CD4-positive, alpha-beta T cell treated with Interleukin-4 for 4 hours (primary cell): ENCODE measurements around the gene SLC16A6.
A peak's percentile ranks its signal among the peaks of the same experiment; 100 is the strongest.
"Not testable (repeated sequence)": the region's sequence is repeated elsewhere in the genome, so short reads cannot be mapped to it uniquely, and the experiment has no call there.

Experiments used
- DNase-seq: peaks from one replicate; pipeline ENCODE4 v3.0.0-alpha.2; 2020

SLC16A6 gene

DNA sequence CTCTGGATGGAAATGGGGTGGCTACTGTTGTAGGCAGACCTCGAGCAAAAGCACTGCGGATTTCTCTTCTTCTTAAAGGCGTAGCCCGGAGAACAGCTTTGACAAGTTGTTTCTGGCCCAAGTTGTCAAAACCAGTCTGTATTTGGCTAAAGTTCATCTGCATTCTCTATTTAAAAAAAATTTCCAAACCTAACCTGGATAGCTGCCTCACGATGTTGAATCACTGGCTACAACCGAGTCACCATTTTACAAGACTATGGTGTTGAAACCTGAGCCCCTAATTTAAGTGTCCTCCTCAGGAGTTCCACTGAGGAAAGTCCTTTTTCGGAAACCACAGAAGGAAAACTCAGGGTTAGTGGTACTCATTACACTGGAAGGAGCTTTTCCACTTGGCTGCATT lies 1.5 kb downstream of the SLC16A6 start:
- no peak for DNase-seq

DNA sequence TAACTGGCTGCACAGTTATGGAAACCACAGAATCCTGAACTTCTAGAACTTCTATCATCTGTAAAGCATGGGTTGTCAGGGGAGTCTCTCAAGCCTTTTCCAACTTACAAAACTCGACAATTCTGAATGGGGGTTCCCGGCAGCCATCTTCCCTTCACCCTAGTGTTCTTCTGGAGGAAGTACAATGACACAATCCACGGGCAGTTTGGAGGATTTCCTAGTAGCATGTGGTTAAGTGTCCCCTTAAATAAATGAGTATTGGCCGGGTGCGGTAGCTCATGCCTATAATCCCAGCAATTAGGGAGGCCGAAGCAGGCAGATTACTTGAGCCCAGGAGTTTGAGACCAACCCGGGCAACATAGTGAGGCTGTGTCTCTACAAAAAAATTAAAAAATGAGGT lies 2.1 kb downstream of the SLC16A6 start:
- peak; percentile 34 for DNase-seq

DNA sequence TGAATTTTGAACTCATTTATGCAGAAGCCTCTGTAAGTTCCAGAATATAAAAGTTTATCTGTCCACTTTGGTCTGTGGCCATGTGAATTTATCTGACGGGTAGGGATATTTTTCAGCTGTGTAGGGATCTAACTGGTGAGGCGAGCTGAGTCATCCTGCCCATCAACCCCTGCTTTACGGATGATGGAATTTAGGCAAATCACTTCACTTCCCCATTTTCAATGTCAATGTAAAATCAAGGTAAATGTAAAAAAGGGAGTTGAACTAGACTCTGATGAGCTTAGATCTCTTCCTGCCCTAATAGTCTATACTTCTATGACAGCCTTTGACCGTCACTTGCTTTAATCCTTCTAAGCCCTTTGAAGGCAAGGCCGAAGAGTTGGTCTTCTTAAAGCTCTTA lies 2.6 kb downstream of the SLC16A6 start:
- DNase-seq, result peak; percentile 17

DNA sequence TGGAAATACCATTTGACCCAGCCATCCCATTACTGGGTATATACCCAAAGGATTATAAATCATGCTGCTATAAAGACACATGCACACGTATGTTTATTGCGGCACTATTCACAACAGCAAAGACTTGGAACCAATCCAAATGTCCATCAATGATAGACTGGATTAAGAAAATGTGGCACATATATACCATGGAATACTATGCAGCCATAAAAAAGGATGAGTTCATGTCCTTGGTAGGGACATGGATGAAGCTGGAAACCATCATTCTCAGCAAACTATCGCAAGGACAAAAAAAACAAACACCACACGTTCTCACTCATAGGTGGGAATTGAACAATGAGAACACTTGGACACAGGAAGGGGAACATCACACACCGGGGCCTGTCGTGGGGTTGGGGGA lies 9.0 kb downstream of the SLC16A6 start:
- not testable (repeated sequence) for DNase-seq

DNA sequence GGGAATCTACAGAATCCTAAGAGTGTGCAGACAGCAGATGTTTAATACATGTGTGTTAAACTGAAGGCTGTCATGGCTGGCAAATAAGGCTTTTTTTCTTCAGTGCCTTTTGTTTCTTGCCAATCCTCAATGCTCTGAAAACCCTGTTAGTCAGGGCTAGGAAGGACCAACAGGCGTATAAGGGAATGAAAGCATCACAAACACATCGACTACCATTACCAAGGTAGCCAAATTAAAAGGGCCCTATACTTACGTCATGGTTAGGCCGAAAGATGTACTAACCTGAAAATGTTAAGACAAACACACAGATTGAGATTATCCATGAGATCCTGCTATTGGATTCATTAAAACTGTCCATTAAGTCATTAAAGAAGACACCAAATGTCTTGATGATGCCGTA lies 13.1 kb downstream of the SLC16A6 start:
- no peak for DNase-seq

DNA sequence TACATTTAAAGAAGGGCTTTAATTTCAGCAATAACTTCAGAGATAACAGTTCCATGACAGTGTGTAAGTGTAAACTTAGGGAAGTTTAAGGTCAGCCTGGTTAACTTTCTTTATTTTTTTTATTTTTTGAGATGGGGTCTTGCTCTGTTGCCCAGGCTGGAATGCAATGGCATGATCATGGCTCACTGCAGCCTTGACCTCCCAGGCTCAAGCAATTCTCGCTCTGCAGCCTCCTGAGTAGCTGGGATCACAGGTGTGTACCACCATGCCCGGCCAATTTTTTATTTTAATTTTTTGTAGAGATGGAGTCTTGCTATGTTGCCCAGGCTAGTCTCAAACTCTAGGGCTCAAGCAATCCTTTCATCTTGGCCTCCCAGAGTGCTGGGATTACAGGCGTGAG lies 14.6 kb downstream of the SLC16A6 start:
- DNase-seq, result not testable (repeated sequence)

DNA sequence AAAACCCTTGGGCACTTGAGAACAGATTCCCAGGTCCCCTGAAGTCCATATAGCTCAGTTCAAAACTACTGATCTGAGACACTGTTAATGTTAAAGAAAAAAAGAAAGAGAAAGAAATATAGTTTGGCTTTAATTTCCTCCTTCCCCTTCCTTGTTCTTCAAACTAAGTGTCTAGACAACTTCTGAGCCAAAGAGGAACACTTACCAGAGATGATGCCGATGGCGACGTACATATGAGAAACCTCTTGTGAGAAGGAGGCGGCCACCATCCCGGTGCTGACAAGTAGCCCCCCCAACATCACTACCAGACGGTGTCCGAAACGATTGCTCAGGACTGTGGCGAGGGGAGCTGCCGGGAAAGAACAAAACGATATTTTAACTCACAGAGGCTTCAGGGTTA lies 17.2 kb downstream of the SLC16A6 start:
- no peak for DNase-seq

DNA sequence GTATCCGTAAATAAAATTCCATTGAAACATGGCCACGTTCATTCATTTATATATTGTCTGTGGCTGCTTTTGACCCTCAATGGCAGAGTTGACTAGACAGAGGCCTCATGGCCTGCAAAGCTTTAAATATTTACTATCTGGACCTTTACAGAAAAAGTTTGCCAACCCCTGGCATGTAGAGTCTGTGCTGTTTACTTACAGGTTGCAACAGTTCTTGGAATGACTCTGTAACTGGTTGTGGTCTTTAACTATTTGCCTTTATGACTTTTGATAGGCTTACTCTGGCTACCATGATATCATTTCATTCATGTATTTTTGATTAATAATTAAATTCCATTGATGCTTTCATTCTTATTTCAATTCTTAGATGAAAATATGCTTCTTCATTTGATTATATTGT lies 25.1 kb downstream of the SLC16A6 start:
- DNase-seq, result not testable (repeated sequence)

DNA sequence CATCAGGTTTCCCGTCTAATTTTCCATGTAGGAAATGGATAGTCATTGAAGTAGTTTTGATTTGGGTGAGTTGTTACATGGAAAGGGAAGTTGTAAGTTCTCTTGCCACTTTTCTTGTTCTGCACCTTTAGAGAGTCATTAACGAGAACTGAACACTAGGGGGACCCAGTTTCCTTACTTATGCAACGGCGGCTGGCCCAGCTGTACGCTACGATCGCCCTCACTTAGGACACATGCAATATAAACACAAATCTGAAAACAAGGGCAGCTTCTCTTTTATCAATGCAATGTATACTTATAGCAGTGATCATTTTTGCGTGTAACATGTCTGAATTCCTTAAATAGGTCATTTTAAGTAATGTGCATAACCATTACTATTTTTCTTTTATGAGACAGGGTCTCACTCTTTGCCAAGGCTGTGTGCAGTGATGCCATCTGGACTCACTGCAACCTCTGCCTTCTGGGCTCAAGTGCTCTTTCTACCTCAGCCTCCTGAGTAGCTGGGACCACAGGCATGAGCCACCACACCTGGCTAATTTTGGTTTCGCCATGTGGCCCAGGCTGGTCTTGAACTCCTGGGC lies 27.7 kb downstream of the SLC16A6 start:
- peak; percentile 79 for DNase-seq

DNA sequence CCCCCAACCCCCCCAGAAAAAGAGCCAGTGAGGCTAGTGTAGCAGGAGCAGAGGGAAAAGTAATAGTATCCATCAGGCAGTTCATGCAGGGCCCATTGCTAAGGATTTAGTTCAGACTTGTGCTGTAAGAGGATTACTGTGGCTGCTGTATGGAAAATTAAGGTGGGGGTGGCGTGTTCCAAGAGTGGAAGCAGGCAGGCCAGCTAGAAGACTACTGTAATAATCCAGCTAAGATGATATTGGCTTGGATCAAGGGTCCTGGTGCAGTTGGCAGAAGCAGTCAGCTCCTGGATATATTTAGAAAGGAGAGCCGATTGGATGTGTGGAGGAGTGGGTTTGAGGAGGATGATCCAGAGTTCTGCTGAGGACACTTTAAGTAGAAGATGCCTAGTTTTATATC lies 28.5 kb downstream of the SLC16A6 start:
- DNase-seq, result not testable (repeated sequence)

DNA sequence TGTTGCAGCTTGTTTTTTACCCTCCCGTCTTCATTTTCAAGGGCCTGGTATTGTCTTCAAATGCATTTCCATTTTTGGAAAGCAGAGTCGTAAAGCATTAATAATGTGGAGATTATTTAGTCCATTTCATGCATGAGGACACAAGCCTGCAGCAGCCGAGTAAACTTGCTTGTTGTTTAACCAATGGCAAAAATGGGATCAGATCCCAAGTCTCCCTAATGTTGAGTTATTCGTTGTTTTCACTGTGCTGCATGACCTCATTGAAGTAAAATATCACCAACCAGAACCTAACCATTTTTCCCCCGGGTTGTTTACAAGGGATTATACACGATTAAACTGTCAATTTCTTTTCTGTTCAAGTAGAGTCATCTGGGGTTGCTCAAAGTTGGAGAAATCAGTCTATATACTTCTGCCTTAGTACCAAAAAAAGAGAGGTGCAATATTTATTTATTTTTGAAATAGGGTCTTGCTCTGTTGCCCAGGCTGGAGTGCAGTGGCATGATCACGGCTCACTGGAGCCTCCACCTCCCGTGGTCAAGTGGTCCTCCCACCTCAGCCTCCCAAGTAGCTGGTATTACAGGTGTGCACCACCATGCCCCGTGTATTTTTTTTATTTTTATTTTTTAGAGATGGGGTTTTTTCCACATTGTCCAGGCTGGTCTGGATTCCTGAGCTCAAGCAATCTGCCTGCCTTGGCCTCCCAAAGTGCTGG lies 30.7 kb downstream of the SLC16A6 start:
- no peak for DNase-seq

DNA sequence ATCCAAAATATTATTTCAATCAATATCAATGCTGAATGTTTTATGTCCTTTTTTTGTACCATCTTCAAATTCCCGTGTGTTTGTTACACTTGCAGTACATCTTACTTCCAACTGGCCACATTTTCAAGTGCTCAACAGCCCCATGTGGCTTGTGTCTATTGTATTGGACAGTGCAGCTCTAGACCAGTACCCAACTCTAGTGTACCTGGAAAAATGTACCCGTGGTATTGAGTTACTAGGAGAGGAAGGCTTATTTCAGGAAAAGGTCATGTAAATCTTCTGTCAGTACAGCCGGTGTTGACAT lies 31.3 kb downstream of the SLC16A6 start:
- DNase-seq, result not testable (repeated sequence)

DNA sequence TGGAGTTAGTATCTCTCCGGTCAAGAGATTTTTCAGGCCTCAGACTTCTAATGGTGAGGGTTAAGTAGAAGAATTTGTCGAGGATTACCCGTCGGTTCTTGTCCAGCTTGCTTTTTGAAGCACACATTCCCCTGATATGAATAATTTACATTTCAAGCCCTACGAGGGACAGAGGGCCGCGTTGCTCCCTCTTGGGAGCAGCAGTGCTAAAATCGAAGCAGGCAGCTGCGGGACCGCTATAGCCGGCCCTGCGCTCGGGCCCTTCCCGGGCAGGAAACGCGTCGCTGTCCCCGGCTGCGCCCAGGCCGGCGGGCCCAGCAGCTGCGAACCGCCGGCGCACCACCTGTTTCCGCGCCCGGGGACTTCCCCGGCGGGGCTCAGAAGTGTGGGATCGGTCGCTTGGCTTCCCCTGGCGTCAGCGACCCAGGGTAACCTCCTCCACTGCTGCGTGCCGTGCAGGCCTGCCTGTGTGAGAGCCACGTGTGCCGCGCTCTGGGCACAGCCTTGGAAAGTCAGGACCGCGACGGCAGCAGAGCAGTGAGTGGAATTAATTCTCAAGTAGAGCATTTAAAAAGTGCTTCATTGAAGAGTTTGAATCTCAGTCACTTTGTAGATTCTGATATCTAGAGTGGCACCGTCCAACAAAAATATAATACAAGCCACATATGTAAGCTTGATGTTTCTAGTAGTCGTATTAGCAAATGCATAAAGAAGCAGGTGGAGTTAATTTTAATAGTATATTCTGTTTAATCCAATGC lies 31.9 kb downstream of the SLC16A6 start:
- peak; percentile 87 for DNase-seq

DNA sequence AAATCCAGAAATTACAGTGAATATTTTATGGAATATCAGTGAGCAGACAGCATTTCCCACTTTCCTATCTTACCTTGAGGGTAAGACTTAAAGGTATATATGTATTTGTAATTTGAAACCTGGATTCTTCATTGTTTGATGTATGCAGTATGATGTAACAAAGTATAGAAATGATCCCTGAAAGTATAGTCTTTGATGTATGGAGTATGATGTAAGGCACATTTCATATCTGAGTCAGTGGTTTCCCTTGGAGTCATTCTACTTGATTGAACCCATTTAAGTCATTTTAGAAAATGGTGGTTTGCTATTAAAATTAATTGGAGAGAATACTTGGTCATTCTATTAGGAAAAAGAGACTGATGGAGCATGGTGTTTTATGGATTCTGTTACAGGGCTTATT lies 33.0 kb downstream of the SLC16A6 start:
- DNase-seq, result peak; percentile 28

DNA sequence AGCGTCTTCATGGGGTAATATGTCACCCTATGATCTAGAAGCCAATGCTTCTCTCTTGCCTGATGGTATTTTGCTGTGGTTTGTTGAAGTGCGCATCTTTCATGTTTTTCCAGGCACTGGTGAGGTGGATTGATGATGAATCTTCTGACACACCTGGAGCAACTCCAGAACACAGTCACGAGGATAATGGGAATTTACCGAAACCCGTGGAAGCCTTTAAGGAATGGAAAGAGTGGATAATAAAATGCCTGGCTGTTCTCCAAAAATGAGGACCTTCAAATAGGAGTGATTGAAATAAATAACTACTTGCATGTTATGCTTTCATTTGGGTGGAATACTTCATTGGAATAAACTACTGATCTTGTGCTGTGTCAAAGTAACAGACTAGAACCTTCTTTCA lies 34.2 kb downstream of the SLC16A6 start:
- not testable (repeated sequence) for DNase-seq

DNA sequence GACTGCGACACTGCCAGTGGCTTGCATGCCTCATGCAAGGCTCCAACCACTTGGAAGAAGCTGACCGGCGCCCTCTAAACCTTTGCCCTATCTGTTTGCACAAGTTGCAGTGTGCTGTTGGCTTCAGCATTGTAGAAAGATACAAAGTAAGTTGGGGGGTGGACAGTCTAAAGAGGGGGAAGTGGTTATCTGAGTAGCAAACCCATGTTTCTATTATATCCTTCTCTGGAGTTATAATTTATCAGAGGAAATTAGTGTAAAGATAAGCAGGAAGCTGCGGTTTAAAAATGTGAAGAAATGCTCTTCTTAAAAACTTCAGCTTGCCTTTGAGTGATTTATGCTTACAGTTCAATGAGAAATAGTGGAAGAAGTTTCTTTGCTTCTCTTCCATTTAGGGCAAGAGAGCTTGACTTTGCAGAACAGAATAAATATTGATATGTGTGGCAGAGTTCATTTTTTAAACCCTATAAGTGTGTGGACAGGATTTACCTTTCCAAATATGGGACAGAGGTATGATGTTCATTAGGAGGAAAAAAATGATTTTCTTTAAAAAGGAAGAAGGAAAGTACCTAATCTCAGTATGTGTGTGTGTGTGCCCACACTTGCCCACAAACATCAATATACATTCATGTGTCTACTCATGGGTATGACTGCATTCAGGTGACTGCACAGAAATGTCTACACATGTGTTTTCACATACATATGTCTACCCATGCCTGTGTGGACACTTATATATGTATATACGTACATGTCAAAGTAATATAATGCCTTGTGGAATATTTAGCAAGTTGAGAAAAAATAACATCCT lies 35.0 kb downstream of the SLC16A6 start:
- DNase-seq, result peak; percentile 69

DNA sequence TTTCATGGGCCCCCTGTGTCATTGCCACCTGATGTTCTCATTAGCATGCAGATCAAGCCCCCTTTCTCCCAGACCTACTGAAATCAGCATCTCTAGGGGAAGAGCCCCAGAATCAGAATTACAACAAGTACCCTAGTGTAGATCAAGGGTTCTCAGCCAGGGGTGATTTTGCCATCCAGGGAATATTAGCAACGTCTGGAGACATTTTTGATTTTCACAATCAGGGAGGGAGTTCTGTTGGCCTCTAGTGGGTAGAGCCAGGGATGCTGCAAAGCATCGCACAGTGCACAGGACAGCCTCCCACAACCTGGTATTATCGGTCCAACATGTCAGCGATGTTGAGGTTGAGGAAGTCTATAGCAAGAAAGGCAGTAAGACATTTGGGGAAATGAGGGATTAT lies 35.8 kb downstream of the SLC16A6 start:
- DNase-seq, result no peak

DNA sequence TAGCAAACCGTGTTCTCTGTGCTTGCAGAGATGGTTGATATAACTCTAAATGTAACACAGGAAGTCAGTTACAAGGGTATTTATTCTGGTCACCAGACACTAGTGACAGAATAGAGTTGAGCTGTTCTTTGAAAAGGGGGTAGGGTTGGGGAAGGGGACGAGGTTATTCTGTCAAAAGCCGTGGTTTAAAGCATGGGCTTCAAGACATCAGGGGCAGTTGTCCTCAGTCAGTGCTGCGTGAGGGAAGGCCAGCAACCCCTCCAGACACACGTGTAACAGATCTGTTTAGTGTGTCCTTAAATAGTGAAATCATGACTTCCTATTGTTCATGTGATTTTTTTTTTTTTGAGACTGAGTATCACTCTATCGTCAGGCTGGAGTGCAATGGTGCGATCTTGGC lies 37.5 kb downstream of the SLC16A6 start:
- peak; percentile 47 for DNase-seq

DNA sequence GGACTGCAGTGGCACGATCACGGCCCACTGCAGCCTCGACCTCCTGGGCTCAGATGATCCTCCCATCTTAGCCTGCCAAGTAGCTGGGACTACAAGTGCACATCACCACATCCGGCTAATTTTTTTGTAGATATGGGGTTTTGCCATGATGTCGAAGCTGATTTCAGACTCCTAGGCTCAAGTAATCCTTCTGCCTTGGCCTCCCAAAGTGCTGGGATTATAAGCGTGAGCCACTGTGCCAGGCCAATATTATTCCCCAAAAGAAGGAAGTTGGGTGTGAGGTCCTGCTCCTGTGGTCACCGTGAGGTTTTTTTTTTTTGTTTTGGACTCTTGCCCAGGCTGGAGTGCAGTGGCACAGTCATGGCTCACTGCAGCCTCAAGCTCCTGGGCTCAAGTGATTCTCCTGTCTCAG lies 41.6 kb downstream of the SLC16A6 start:
- peak; percentile 60 for DNase-seq

DNA sequence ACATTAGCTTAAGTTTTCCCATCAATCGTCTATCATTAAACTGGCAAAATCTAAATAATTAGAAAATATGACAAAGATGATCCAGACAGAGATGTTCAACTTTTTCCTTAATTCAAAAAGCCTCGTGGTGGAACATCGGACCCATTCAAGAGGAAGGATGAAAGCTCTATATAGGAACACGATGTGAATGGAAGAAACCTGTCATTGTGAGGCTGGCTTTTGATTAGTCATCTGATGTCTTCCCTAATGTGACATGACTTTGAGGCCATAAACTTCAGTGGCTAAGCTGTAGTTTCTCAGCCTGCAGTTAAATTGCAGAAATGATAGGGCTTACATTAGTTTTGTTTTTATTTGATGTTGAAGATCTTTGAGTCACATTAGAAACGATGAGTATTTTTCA lies 42.0 kb downstream of the SLC16A6 start:
- peak; percentile 70 for DNase-seq

DNA sequence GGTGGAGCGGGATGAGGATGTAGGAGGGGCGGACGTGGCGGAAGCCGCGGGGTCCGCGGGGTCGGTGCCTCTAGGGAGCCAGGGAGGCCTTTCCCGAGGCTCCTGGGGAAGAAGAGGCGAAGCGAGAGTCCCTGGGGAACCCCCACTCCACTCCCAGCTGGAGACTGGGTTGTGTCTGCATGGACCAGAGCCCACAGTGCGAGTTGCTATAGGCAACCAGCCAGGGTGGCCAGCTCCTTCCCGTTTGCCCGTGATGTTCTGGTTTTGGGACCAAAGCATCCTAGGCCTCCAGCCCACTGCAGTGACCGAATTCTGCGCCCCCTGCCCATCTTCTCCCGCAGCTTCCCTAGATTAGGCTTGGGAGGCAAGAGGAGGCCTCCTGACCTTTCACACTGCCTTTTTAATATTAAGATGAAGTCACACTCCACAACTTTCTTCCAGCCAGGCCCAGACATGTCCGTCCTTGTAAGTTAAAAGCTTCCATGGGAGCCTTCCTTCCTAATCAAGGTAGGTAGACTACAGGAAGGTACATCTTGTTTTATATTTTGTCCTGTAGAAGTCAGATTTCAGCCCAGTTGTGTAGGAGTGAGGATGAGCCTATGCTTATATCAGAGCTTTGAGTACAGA lies 42.6 kb downstream of the SLC16A6 start:
- no peak for DNase-seq

DNA sequence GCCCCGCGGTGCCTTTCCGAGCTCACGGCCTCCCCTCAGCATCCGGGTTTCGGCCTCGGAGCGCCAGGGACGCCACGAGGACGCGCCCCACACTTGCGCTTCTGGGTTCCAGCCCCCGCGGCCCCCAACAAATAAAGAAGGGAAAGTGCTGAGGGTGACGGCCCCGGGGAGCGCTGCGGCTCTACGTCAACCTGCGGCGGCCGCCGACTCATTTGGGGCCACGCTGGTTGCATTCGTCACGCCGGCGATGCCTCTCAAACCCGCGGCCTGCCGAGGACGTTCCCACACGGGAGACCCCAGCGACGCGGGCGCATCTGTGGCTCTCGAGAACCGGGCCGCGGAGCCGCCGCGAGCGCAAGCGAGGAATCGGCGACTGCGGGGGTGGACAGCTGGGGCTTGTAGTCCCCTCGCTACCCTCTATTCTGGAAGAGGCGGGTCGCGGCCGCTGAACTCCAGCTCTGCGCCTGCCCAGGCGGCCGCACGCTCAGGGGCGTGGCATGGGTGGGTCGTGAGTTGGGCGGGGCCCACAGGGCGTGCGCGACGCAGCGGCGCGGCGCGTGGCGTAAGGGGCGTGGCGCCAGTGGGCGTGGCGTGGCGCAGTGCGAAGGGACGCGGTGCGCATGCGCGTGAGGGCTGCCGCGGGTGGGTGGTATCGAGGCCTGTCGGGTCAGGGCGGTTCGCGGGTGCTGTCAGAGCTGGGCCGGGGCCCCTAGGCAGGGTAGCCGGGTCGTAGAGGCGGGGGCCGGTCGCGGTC lies 43.3 kb downstream of the SLC16A6 start, which contains the start of gene AMZ2:
AMZ2 (plus strand) TSS at position 599 of the 754 bp plus-strand sequence. CDS start 2,145 bp downstream, outside the sequence.
- peak; percentile 94 for DNase-seq
